C4-2B (cell line): ENCODE results near the gene ADD1.

Experiments
- CTCF ChIP-seq: fragments of 450-650 bp; conservative IDR thresholded peaks from 2 replicates; pipeline ENCODE4 v1.5.1; 2017; ENCODE audit warnings: mild to moderate bottlenecking
- ZFX ChIP-seq: fragments of 450-650 bp; IDR thresholded peaks from 2 replicates; pipeline ENCODE4 v1.6.1; 2017

GRCh38 chr4:2907226-2907625 lies 63.6 kb downstream of the ADD1 start:
- TF ChIP-seq CTCF (no peak), ZFX (no peak)
